VCaP (cell line): Measurements from ENCODE around the gene RAP1B.

Experiments
- H3K27ac ChIP-seq: fragments of 450-650 bp; 2 replicates; pipeline ENCODE4 v1.5.1; 2017
- TF ChIP-seq, protein P1 (sequence below): fragments of 450-650 bp; conservative IDR thresholded peaks from 2 replicates; pipeline ENCODE4 v1.5.1; 2017; ENCODE audit warnings: mild to moderate bottlenecking, moderate library complexity

RAP1B gene

DNA sequence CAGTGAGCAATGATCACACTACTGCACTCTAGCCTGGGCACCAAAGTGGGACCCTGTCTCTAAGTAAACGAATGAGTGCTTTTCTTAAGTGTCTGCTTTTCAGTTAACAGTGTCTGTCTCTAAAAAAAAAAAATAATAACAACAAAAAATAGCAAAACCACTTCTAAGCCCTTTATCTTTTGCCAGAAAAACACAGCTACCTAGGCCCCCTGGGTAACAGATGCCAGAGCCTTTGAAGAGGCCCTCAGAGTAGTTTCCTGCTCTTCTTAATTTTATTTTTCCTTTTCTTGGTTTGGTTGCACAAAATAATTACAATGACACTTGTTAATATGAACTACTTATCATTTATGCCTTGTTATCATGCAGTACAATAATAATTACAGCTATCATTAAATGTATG lies 32.8 kb upstream of the RAP1B start:
- H3K27ac ChIP-seq, result no peak overlapping the region

DNA sequence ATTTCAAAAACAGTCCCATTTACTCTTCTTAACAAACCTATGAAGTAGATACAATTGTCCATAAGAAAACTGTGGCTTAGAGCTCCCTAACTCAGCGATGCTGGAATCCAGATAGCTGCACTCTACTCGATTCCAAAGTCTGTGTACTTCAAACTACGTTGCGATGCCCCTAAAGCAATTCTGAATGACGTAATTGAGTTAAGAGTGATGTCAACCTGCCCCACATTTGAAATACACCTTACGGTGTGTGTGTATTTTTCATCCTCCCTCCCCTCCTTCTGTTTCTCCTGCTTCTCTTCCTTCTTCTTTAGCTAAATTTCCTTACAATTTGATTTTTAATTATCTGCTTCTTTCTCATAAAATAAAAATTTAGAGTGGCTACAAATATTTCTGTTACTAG lies 31.9 kb upstream of the RAP1B start:
- TF ChIP-seq, protein P1, sequence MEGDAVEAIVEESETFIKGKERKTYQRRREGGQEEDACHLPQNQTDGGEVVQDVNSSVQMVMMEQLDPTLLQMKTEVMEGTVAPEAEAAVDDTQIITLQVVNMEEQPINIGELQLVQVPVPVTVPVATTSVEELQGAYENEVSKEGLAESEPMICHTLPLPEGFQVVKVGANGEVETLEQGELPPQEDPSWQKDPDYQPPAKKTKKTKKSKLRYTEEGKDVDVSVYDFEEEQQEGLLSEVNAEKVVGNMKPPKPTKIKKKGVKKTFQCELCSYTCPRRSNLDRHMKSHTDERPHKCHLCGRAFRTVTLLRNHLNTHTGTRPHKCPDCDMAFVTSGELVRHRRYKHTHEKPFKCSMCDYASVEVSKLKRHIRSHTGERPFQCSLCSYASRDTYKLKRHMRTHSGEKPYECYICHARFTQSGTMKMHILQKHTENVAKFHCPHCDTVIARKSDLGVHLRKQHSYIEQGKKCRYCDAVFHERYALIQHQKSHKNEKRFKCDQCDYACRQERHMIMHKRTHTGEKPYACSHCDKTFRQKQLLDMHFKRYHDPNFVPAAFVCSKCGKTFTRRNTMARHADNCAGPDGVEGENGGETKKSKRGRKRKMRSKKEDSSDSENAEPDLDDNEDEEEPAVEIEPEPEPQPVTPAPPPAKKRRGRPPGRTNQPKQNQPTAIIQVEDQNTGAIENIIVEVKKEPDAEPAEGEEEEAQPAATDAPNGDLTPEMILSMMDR, result no peak
- no peak overlapping the region for H3K27ac ChIP-seq

More for the DNA sequence above, 32.8 kb upstream of the RAP1B start:
- TF ChIP-seq, protein P1, result no peak

DNA sequence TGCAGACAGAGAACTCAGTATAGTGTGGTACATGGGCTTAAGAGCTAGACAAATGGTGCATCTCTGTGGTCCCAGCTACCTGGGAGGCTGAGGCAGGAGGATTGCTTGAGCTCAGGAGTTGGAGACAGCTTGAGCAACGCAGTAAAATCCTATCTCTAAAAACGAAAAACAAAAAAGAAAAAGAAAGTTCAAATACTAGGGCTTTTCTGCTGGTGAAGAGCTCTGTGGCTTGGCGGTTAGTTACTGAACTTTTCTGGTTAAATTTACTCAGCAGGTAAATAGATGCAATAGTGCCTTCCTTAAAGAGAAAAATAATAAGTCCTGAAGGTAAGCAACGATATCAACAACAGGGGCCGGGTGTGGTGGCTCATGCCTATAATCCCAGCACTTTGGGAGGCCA lies 31.4 kb upstream of the RAP1B start:
- TF ChIP-seq, protein P1, result no peak
- no peak overlapping the region for H3K27ac ChIP-seq

DNA sequence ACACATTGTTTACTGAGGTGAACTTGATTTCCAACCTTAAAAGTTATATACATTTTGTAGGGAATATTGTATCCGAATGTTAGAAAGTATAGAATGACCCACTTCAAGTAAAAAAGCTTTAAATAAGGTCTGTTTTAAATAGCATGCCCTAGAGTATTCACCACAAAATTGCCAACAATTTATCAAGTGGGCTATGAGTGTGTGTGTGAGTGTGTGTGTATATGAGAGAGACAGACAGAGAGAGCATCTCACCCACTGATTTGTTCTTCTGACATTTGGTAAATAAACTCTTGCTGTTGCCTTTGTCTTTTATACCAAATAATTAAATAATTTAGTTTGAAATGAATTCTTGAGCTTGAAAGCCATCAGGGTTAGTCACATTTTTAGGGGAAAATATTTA lies 29.8 kb upstream of the RAP1B start:
- TF ChIP-seq, protein P1, result no peak
- no peak overlapping the region for H3K27ac ChIP-seq

DNA sequence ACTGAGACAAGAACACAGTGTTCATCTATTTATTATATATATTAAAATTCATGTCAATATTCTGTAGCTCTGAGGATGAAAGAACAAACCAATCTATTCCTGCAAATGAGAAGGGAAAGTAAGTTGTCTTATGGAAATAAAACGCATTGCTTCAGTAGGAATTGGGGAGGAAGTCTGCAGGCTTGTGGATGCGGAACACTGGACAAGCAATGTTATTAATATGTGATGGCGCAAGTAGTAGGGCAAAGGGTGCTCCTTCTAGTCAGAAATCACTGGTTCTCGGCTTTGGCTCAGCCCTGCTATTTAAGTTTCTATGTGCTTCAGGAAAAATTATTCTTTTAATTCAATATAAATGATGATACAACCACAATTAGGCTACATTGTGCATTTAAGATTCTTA lies 28.8 kb upstream of the RAP1B start:
- no peak overlapping the region for H3K27ac ChIP-seq
- TF ChIP-seq, protein P1, result no peak

DNA sequence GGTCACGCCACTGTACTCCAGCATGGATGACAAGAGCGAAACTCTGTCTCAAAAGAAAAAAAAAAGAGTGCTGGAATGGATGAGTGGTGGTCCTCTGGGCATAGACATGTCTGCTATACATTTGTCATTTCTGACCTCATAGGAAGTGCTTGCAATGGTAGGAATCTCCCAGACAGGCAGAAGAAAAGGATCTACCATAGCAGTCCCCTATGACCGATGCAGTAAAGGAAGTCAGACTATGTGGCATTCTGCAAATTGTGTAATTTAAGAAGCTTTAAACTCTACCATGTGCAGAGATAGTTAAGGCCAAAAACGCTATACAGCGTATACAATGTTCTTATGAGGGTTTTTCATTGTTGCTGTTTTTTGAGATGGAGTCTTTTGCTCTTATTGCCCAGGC lies 24.7 kb upstream of the RAP1B start:
- TF ChIP-seq, protein P1, result no peak
- no peak overlapping the region for H3K27ac ChIP-seq

DNA sequence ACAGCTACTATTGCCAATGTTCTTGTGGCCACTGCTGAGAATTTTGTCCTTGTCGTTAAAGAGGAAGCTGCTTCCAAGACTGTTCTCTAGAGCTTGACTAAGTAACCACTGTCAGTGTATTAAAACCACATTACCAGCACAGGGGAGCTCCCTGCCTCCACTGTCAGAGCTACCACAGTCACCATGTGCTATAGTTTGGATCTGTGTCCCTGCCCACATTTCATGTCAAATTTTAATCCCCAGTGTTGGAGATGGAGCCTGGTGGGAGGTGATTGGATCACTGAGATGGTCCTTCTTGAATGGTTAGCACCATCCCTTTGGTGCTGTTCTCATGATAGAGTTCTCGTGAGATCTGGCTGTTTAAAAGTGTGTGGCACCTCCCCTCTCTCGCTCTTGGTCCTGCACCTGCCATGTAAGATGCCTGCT lies 23.2 kb upstream of the RAP1B start:
- no peak overlapping the region for H3K27ac ChIP-seq
- TF ChIP-seq, protein P1, result no peak

DNA sequence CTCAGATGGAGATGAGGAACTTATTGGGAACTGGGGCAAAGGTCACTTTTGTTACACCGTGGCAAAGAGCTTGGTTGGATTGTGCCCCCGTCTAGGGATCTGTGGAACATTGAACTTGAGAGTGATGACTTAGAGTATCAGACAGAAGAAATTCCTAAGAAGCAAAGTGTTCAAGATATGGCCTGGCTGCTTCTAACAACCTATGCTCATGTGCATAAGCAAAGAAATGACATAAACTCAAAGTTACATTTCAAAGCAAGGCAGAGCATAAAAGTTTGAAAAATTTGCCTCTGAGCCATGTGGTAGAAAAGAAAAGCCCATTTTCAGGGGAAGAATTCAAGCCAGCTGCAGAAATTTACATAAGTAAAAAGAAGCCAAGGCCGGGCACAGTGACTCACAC lies 21.5 kb upstream of the RAP1B start:
- TF ChIP-seq, protein P1, result no peak
- H3K27ac ChIP-seq, result no peak overlapping the region
